Transverse colon (tissue), 4 donors: ENCODE data around the gene HECW1. TPM values are rescaled to one million over a fixed set of nuclear protein-coding genes. Genes with fewer than 3 reads are reported as not detected.

Experiments
- DNase-seq: peaks from one replicate; pipeline ENCODE4 v3.0.0-alpha.2; 2019
- H3K27ac ChIP-seq, 4 donors: fragments of 200-600 bp; sonication (generic); 2 replicates each; pipeline ENCODE4 v1.5.1; 2016 to 2018; ENCODE audit warnings: inconsistent platforms in 4 of 4
- H3K27me3 ChIP-seq: fragments of 200-600 bp; sonication (generic); 2 replicates; pipeline ENCODE4 v1.5.1; 2017; ENCODE audit warnings: inconsistent platforms
- H3K36me3 ChIP-seq, 4 donors: fragments of 200-600 bp; sonication (generic); 2 replicates each; pipeline ENCODE4 v1.5.1; 2017 to 2019; ENCODE audit warnings: inconsistent platforms in 4 of 4
- H3K4me1 ChIP-seq, 4 donors: fragments of 200-600 bp; sonication (generic); 2 replicates each; pipeline ENCODE4 v1.5.1; 2017 to 2020; ENCODE audit warnings: inconsistent platforms in 4 of 4
- H3K4me3 ChIP-seq, 4 donors: fragments of 200-600 bp; sonication (generic); 1 replicate in 1 of 4; 2 replicates in 3 of 4; pipeline versions ENCODE4 v1.5.1 to v1.6.1; 2017 to 2019; ENCODE audit warnings: inconsistent platforms in 4 of 4
- H3K9me3 ChIP-seq, 2 donors: fragments of 200-600 bp; sonication (generic); 2 replicates each; pipeline ENCODE4 v1.5.1; 2017 to 2019; ENCODE audit warnings: inconsistent platforms in 2 of 2
- CTCF ChIP-seq, 5 experiments: fragments of 200-600 bp in 3 of 5; fragments of 450-650 bp in 2 of 5; sonication (generic) in 3 of 5; IDR thresholded peaks; 1 replicate in 2 of 5; 2 replicates in 3 of 5; pipeline ENCODE4 v1.5.1; 2016 to 2017; ENCODE audit warnings: antibody characterized with exemption in 5 of 5, inconsistent platforms in 3 of 5, mild to moderate bottlenecking in 2 of 5, moderate library complexity in 1 of 5
- EP300 ChIP-seq: sonication (generic); formaldehyde crosslinking; IDR thresholded peaks from one replicate; pipeline ENCODE4 v1.6.1; 2017; ENCODE audit warnings: antibody characterized with exemption, low read depth
- POLR2A ChIP-seq: fragments of 450-650 bp; IDR thresholded peaks from one replicate; pipeline ENCODE4 v1.6.1; 2016; ENCODE audit warnings: antibody characterized with exemption, mild to moderate bottlenecking, moderate library complexity
- POLR2AphosphoS5 ChIP-seq, 3 donors: sonication (generic); formaldehyde crosslinking; IDR thresholded peaks; one replicate each; pipeline ENCODE4 v1.6.1; 2016; ENCODE audit warnings: antibody characterized with exemption in 3 of 3
- WGBS, 2 donors: methylation state at CpG; one replicate each; pipeline ENCODE4 v1.1.5; 2018; ENCODE audit warnings: low coverage in 1 of 2; 5-methylcytosine and 5-hydroxymethylcytosine counted together
- in situ Hi-C, 4 donors: fragments of 200-750 bp; cut with MboI; loops; one replicate each; pipeline versions ENCODE4 v1.15.0 to v1.15.1; 2017; ENCODE audit warnings: low sequenced_read_pairs in 3 of 4, low pct_ligation_motif_present in 1 of 4, low pct_unique_long_range_greater_than_20kb in 1 of 4
- intact Hi-C: fragments of 100-400 bp; cut with DNase I; formaldehyde crosslinking; loops from one replicate; pipeline ENCODE4 v1.15.1; 2023; ENCODE audit warnings: low total_unique reads
- total RNA-seq, 4 donors: library from RNA; depleted of rRNA; stranded (reverse); fragments of >200 nt; gene quantifications; one replicate each; pipeline ENCODE4 v1.1.0, GENCODE V29; 2016

The HECW1 gene
- total RNA-seq, 4 donors from 2014 or later: 1.1 to 1.4 TPM; not detected in 2

- Histone ChIP-seq H3K9me3 (no peaks in the 10 kb centered on the region), H3K4me1 (no peaks in the 10 kb centered on the region), H3K4me3 (no peak overlapping the region), H3K36me3 (no peaks in the 10 kb centered on the region), H3K27me3 (no peaks in the 10 kb centered on the region), H3K27ac (no peak overlapping the region)
- in situ Hi-C loops (no loop called here), intact Hi-C loops (no loop called here)
- TF ChIP-seq POLR2A: no peak
- no peak for TF ChIP-seq EP300
- TF ChIP-seq POLR2AphosphoS5 (IDR thresholded peaks at IDR 0.05): no peak
- no peak for TF ChIP-seq CTCF (IDR thresholded peaks at IDR 0.05)
- WGBS, 2 donors: 88 to 97% methylated on average over 7 of the region's 7 CpGs
- no peak for DNase-seq
Observed at GRCh38 chr7:43140186-43140585, 27.7 kb downstream of the HECW1 start.

GRCh38 chr7:43141091-43141490, 28.6 kb downstream of the HECW1 start:
- H3K4me1 ChIP-seq: no peaks in the 10 kb centered on the region
- no peak for DNase-seq
- H3K4me3 ChIP-seq: no peak overlapping the region
- H3K36me3 ChIP-seq: no peaks in the 10 kb centered on the region
- no peak overlapping the region for H3K27ac ChIP-seq
- no peaks in the 10 kb centered on the region for H3K27me3 ChIP-seq
- WGBS, 2 donors: 76% methylated on average over 5 of the region's 5 CpGs; no CpG with 5 or more reads in 1 of the 2 donors
- in situ Hi-C loops: no loop called here
- intact Hi-C loops: no loop called here
- no peaks in the 10 kb centered on the region for H3K9me3 ChIP-seq
- TF ChIP-seq POLR2AphosphoS5 (IDR thresholded peaks at IDR 0.05) (no peak), CTCF (IDR thresholded peaks at IDR 0.05) (no peak), POLR2A (no peak), EP300 (no peak)

GRCh38 chr7:43142703-43143102, 30.3 kb downstream of the HECW1 start:
- intact Hi-C loops (no loop called here), in situ Hi-C loops (no loop called here)
- WGBS, 2 donors: 89% methylated on average over 5 of the region's 5 CpGs; no CpG with 5 or more reads in 1 of the 2 donors
- DNase-seq: no peak
- Histone ChIP-seq H3K4me1 (no peaks in the 10 kb centered on the region), H3K9me3 (no peaks in the 10 kb centered on the region), H3K27ac (no peak overlapping the region), H3K27me3 (no peaks in the 10 kb centered on the region), H3K4me3 (no peak overlapping the region), H3K36me3 (no peaks in the 10 kb centered on the region)
- no peak for TF ChIP-seq POLR2AphosphoS5 (IDR thresholded peaks at IDR 0.05)
- TF ChIP-seq POLR2A: no peak
- no peak for TF ChIP-seq CTCF (IDR thresholded peaks at IDR 0.05)
- TF ChIP-seq EP300: no peak

GRCh38 chr7:43143918-43144589, 31.6 kb downstream of the HECW1 start:
- H3K27ac ChIP-seq: no peak overlapping the region
- 79% methylated on average over 3 to 5 of the region's 5 CpGs for WGBS, 2 donors
- in situ Hi-C loops: no loop called here
- no peaks in the 10 kb centered on the region for H3K27me3 ChIP-seq
- intact Hi-C loops: no loop called here
- no peak overlapping the region for H3K4me3 ChIP-seq
- TF ChIP-seq CTCF (IDR thresholded peaks at IDR 0.05): no peak
- TF ChIP-seq EP300: no peak
- no peak for TF ChIP-seq POLR2A
- no peak for DNase-seq
- no peaks in the 10 kb centered on the region for H3K36me3 ChIP-seq
- H3K9me3 ChIP-seq: no peaks in the 10 kb centered on the region
- no peaks in the 10 kb centered on the region for H3K4me1 ChIP-seq
